LoVo (cell line): ENCODE data around the gene OGA.

ENCODE experiments used
- DNase-seq: peaks from one replicate; pipeline ENCODE4 v3.0.0-alpha.2; 2016; ENCODE audit warnings: low spot score

OGA gene

GRCh38 chr10:101835362-101835761, 17.1 kb upstream of the OGA start:
- DNase-seq, result no peak

- DNase-seq, result no peak
Measured at GRCh38 chr10:101834341-101834740, 16.1 kb upstream of the OGA start.

- DNase-seq, result no peak
Measured at GRCh38 chr10:101833466-101833865, 15.2 kb upstream of the OGA start.

GRCh38 chr10:101832325-101832771, 14.1 kb upstream of the OGA start:
- DNase-seq, result no peak

- no peak for DNase-seq
Measured at GRCh38 chr10:101831169-101831811, 13.0 kb upstream of the OGA start.

GRCh38 chr10:101830322-101831168, 12.3 kb upstream of the OGA start:
- DNase-seq, result peak; percentile 65

- DNase-seq, result no peak
Measured at GRCh38 chr10:101829561-101830315, 11.5 kb upstream of the OGA start.

- DNase-seq, result no peak
Measured at GRCh38 chr10:101828766-101829551, 10.7 kb upstream of the OGA start.

- DNase-seq, result no peak
Measured at GRCh38 chr10:101827919-101828600, 9.8 kb upstream of the OGA start.

- no peak for DNase-seq
Measured at GRCh38 chr10:101826852-101827434, 8.7 kb upstream of the OGA start.

- no peak for DNase-seq
Measured at GRCh38 chr10:101824736-101825135, 6.5 kb upstream of the OGA start.

GRCh38 chr10:101818872-101819633, 809 bp upstream of the OGA start:
- no peak for DNase-seq

GRCh38 chr10:101817337-101818118, 716 bp downstream of the OGA start:
- DNase-seq, result peak; percentile 91

- DNase-seq, result no peak
Measured at GRCh38 chr10:101816913-101817336, 1.3 kb downstream of the OGA start.

GRCh38 chr10:101816376-101816775, 1.9 kb downstream of the OGA start:
- no peak for DNase-seq

- DNase-seq, result no peak
Measured at GRCh38 chr10:101814466-101815071, 3.7 kb downstream of the OGA start.

GRCh38 chr10:101812606-101813005, 5.6 kb downstream of the OGA start:
- no peak for DNase-seq

- DNase-seq, result no peak
Measured at GRCh38 chr10:101807158-101807557, 11.1 kb downstream of the OGA start.

- DNase-seq, result no peak
Measured at GRCh38 chr10:101803511-101803910, 14.7 kb downstream of the OGA start.
